ENCODE measurements around the gene SAMD8. TPM values are rescaled to one million over a fixed set of nuclear protein-coding genes. Genes with fewer than 3 reads are reported as not detected.

The SAMD8 gene
- total and polyA plus RNA-seq, 2 donors (not counting 3 experiments of a cell fraction or from before 2014, with no cell fraction given): 19.6 to 22.8 TPM

- peak overlapping the region; percentile 10 for H3K27ac ChIP-seq (ENCODE audit: insufficient read depth, low read depth, low read length)
- H3K4me2 ChIP-seq (ENCODE audit: insufficient read depth, low read length): peak overlapping the region; percentile 2
- H3K4me3 ChIP-seq (replicated peaks in 1 of 3; ENCODE audit: insufficient read depth in 1 of 3, low read depth in 1 of 3, low read length in 3 of 3): no peak overlapping the region
- H4K20me1 ChIP-seq (replicated peaks; ENCODE audit: control insufficient read depth, extremely low read depth, insufficient read depth, low read length): no peaks in the 10 kb centered on the region
- FAIRE-seq: peak; percentile 15
- peaks cover 0 to 2% of the 10 kb centered on the region in 2 experiments for H3K36me3 ChIP-seq (ENCODE audit: control insufficient read depth in 2 of 2, extremely low read depth in 1 of 2, insufficient read depth in 2 of 2, low read length in 2 of 2)
- no peaks in the 10 kb centered on the region for H3K79me2 ChIP-seq (ENCODE audit: control insufficient read depth, insufficient read depth, low read length)
- peak; percentile 89 for DNase-seq (ENCODE audit: low read depth, low spot score)
- peak; percentile 70 for TF ChIP-seq JUN (IDR thresholded peaks at IDR 0.05; ENCODE audit: borderline replicate concordance, insufficient read depth, insufficient read length, low read depth)
- no peak for TF ChIP-seq GATA2 (IDR thresholded peaks at IDR 0.05; ENCODE audit: insufficient read depth, insufficient read length, low read depth, low read length)
- no peaks in the 10 kb centered on the region for H3K9me1 ChIP-seq (replicated peaks; ENCODE audit: control insufficient read depth, extremely low read depth, insufficient read depth, low read length)
- H3K4me1 ChIP-seq (ENCODE audit: control insufficient read depth, extremely low read depth, insufficient read depth, low read length): peaks cover 15% of the 10 kb centered on the region
- intact Hi-C loops (cut with micrococcal nuclease): no loop called here
- no peaks in the 10 kb centered on the region for H3K9me3 ChIP-seq (replicated peaks; ENCODE audit: control insufficient read depth, insufficient read depth, low read length)
- no peak overlapping the region for H2AFZ ChIP-seq (ENCODE audit: low read depth, low read length)
- no TSS peak for BruUV-seq (replicated peaks)
- POLR2A ChIA-PET: no interaction called here
- dilution Hi-C loops (cut with MboI; ENCODE audit: extremely low pct_ligation_motif_present, low sequenced_read_pairs): no loop called here
- H3K9ac ChIP-seq (replicated peaks; ENCODE audit: extremely low read depth, insufficient read depth, low read length): no peak overlapping the region
- CTCF ChIA-PET: interaction anchor here (0.9 kb wide), 1 partner anchor 55 kb away, joined by 4 read pairs; the partner anchor contains the start of gene COMTD1
- no peaks in the 10 kb centered on the region for H3K27me3 ChIP-seq (ENCODE audit: control insufficient read depth in 2 of 2, insufficient read depth in 2 of 2, low read length in 2 of 2)
Measured at GRCh38 chr10:75180592-75180991, 69.1 kb downstream of the SAMD8 start.

- H3K9me3 ChIP-seq (replicated peaks; ENCODE audit: control insufficient read depth, insufficient read depth, low read length): no peaks in the 10 kb centered on the region
- no peaks in the 10 kb centered on the region for H3K79me2 ChIP-seq (ENCODE audit: control insufficient read depth, insufficient read depth, low read length)
- CTCF ChIA-PET: interaction anchor here (0.9 kb wide), 1 partner anchor 55 kb away, joined by 4 read pairs; the partner anchor contains the start of gene COMTD1
- H3K27ac ChIP-seq (ENCODE audit: insufficient read depth, low read depth, low read length): peak overlapping the region; percentile 10
- intact Hi-C loops (cut with micrococcal nuclease) (loop anchor here (1.0 kb wide), 1 partner anchor 70 kb away; the partner anchor contains the start of gene SAMD8), dilution Hi-C loops (cut with MboI; ENCODE audit: extremely low pct_ligation_motif_present, low sequenced_read_pairs) (no loop called here)
- no peak overlapping the region for H3K9ac ChIP-seq (replicated peaks; ENCODE audit: extremely low read depth, insufficient read depth, low read length)
- H3K4me3 ChIP-seq (replicated peaks in 1 of 3; ENCODE audit: insufficient read depth in 1 of 3, low read depth in 1 of 3, low read length in 3 of 3): no peak overlapping the region
- BruUV-seq (replicated peaks): no TSS peak
- H2AFZ ChIP-seq (ENCODE audit: low read depth, low read length): no peak overlapping the region
- no peak for TF ChIP-seq POLR2AphosphoS5 (IDR thresholded peaks at IDR 0.05; ENCODE audit: insufficient read depth, low read depth, low read length)
- H3K36me3 ChIP-seq (ENCODE audit: control insufficient read depth in 2 of 2, extremely low read depth in 1 of 2, insufficient read depth in 2 of 2, low read length in 2 of 2): peaks cover 0 to 2% of the 10 kb centered on the region in 2 experiments
- no peak for FAIRE-seq
- peaks cover 15% of the 10 kb centered on the region for H3K4me1 ChIP-seq (ENCODE audit: control insufficient read depth, extremely low read depth, insufficient read depth, low read length)
- H3K9me1 ChIP-seq (replicated peaks; ENCODE audit: control insufficient read depth, extremely low read depth, insufficient read depth, low read length): no peaks in the 10 kb centered on the region
- no peaks in the 10 kb centered on the region for H4K20me1 ChIP-seq (replicated peaks; ENCODE audit: control insufficient read depth, extremely low read depth, insufficient read depth, low read length)
- H3K4me2 ChIP-seq (ENCODE audit: insufficient read depth, low read length): peak overlapping the region; percentile 2
- POLR2A ChIA-PET: no interaction called here
- no peaks in the 10 kb centered on the region for H3K27me3 ChIP-seq (ENCODE audit: control insufficient read depth in 2 of 2, insufficient read depth in 2 of 2, low read length in 2 of 2)
- peak; percentile 66 for DNase-seq (ENCODE audit: low read depth, low spot score)
Measured at GRCh38 chr10:75181073-75181472, 69.6 kb downstream of the SAMD8 start.
